Mucosa of descending colon (tissue), 3 donors: ENCODE results near the gene TNNT1. TPM values are rescaled to one million over a fixed set of nuclear protein-coding genes. Genes with fewer than 3 reads are reported as not detected.
A peak's percentile ranks its signal among the peaks of the same experiment; 100 is the strongest.

ENCODE experiments used
- ATAC-seq: fragments of 200-7000 bp; cut with Tn5 transposase; one replicate; pipeline ENCODE4 v1.9.1; 2020; ENCODE audit warnings: mild to moderate bottlenecking, moderate library complexity
- DNase-seq, 3 donors: peaks; one replicate each; pipeline ENCODE4 v3.0.0-alpha.2; 2020
- H3K36me3 ChIP-seq: fragments of 200-600 bp; one replicate; pipeline ENCODE4 v1.8.0; 2021; ENCODE audit warnings: low read depth, mild to moderate bottlenecking
- H3K4me1 ChIP-seq: fragments of 200-600 bp; one replicate; pipeline ENCODE4 v1.8.0; 2021; ENCODE audit warnings: low read depth, mild to moderate bottlenecking
- H3K4me3 ChIP-seq: fragments of 200-600 bp; one replicate; pipeline ENCODE4 v1.8.0; 2021; ENCODE audit warnings: mild to moderate bottlenecking
- H3K9me3 ChIP-seq: fragments of 200-600 bp; one replicate; pipeline ENCODE4 v1.8.0; 2021; ENCODE audit warnings: mild to moderate bottlenecking
- CTCF ChIP-seq: fragments of 200-600 bp; IDR thresholded peaks from one replicate; pipeline ENCODE4 v1.8.0; 2022; ENCODE audit warnings: antibody characterized with exemption, mild to moderate bottlenecking
- intact Hi-C, 2 donors: fragments of 100-400 bp; cut with DNase I in 1 of 2; cut with micrococcal nuclease in 1 of 2; formaldehyde crosslinking; loops; one replicate each; pipeline versions ENCODE4 v1.11.0 to v1.11.1; 2022; cut with DNase I, micrococcal nuclease
- total RNA-seq, 3 donors: library from RNA; stranded (reverse); fragmentation: NEBNext Ultra II Directional in 2 of 3; extraction: Animal tissue kit (Norgen Biotek cat#: 25700) in 2 of 3; gene quantifications; one replicate each; pipeline versions ENCODE4 v1.2.1 to v1.2.4, GENCODE V29; 2021 to 2023
- donor health status: DM: no; HTN: no; CAD: no; lungs with moderate emphysema.
- donor health status: DM: no; HTN: no; CAD: no.
- donor health status: DM: no; HTN: yes; CAD: no.

TNNT1 gene
- total RNA-seq, 3 donors from 2014 or later: 0.63 to 1.1 (median 0.65) TPM

GRCh38 chr19:55094456-55095259 lies 54.3 kb downstream of the TNNT1 start:
- H3K36me3 ChIP-seq: no peaks in the 10 kb centered on the region
- H3K4me1 ChIP-seq: no peaks in the 10 kb centered on the region
- ATAC-seq: no peak
- H3K9me3 ChIP-seq: no peaks in the 10 kb centered on the region
- DNase-seq: peak in 1 of 3 donors; percentile 40
- no peak for TF ChIP-seq CTCF
- no peak overlapping the region for H3K4me3 ChIP-seq
- intact Hi-C loops: no loop called here

- TF ChIP-seq CTCF: no peak
- DNase-seq: peak in 1 of 3 donors; percentile 43
- no peaks in the 10 kb centered on the region for H3K36me3 ChIP-seq
- ATAC-seq: no peak
- peaks cover 6% of the 10 kb centered on the region for H3K4me1 ChIP-seq
- intact Hi-C loops: no loop called here
- H3K4me3 ChIP-seq: no peak overlapping the region
- no peaks in the 10 kb centered on the region for H3K9me3 ChIP-seq
Observed at GRCh38 chr19:55092423-55093318, 56.3 kb downstream of the TNNT1 start.

GRCh38 chr19:55091955-55092354 lies 57.1 kb downstream of the TNNT1 start:
- Histone ChIP-seq H3K4me3 (no peak overlapping the region), H3K36me3 (no peaks in the 10 kb centered on the region), H3K9me3 (no peaks in the 10 kb centered on the region), H3K4me1 (peaks cover 13% of the 10 kb centered on the region)
- intact Hi-C loops: no loop called here
- DNase-seq (peak in 1 of 3 donors; percentile 48), ATAC-seq (no peak)
- TF ChIP-seq CTCF: no peak

GRCh38 chr19:55091126-55091910 lies 57.7 kb downstream of the TNNT1 start:
- H3K36me3 ChIP-seq: no peaks in the 10 kb centered on the region
- no peaks in the 10 kb centered on the region for H3K9me3 ChIP-seq
- TF ChIP-seq CTCF: no peak
- H3K4me3 ChIP-seq: no peak overlapping the region
- no peak for ATAC-seq
- DNase-seq: peak in 1 of 3 donors; percentile 48
- H3K4me1 ChIP-seq: peaks cover 18% of the 10 kb centered on the region
- intact Hi-C loops: no loop called here

- intact Hi-C loops: no loop called here
- no peaks in the 10 kb centered on the region for H3K9me3 ChIP-seq
- H3K36me3 ChIP-seq: no peaks in the 10 kb centered on the region
- H3K4me3 ChIP-seq: no peak overlapping the region
- no peak for TF ChIP-seq CTCF
- ATAC-seq (no peak), DNase-seq (peak in 1 of 3 donors; percentile 50)
- peaks cover 18% of the 10 kb centered on the region for H3K4me1 ChIP-seq
Observed at GRCh38 chr19:55090564-55090963, 58.4 kb downstream of the TNNT1 start.
